ENCODE measurements around the gene CTXND1. TPM values are rescaled to one million over a fixed set of nuclear protein-coding genes. Genes with fewer than 3 reads are reported as not detected.

The CTXND1 gene
- total and polyA plus RNA-seq, 2 of the 13 experiments (the other 11 are each of a cell fraction or from before 2014, with no cell fraction given): 1.2 to 2.1 TPM

DNA sequence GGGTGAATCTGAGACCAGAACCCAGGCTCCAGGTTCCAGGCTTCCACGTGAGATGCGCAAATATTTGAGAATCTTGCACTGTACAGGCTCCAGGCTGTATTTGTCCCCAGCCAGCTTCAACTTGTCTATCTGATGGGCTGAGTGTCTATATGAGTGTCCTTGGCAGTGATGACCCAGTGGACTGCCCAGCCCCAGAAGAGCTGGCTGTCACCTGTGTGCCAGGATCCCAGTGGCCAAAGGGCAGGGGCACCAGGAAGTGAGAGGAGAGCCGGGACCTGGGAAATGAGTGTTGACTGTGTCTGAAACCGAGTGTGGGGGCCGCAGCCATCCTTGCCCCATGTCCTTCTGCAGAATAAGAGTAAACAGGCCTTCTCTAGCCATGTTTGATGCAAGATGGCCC lies 88.8 kb downstream of the CTXND1 start (continued):
- no peak for TF ChIP-seq SP2 (CRISPR knock-in tag; IDR thresholded peaks at IDR 0.05)
- TF ChIP-seq, protein P1, sequence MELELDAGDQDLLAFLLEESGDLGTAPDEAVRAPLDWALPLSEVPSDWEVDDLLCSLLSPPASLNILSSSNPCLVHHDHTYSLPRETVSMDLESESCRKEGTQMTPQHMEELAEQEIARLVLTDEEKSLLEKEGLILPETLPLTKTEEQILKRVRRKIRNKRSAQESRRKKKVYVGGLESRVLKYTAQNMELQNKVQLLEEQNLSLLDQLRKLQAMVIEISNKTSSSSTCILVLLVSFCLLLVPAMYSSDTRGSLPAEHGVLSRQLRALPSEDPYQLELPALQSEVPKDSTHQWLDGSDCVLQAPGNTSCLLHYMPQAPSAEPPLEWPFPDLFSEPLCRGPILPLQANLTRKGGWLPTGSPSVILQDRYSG (CRISPR knock-in tag; IDR thresholded peaks at IDR 0.05): no peak
- no peak for TF ChIP-seq HNRNPH1 (optimal IDR thresholded peaks at IDR 0.05; ENCODE audit: low read depth, low read length)
- TF ChIP-seq RARA (CRISPR knock-in tag; IDR thresholded peaks at IDR 0.05): peak; percentile 57
- TF ChIP-seq CREB1 (IDR thresholded peaks at IDR 0.05): no peak
- TF ChIP-seq CREB1 (CRISPR knock-in tag; IDR thresholded peaks at IDR 0.05): no peak
- no peak for TF ChIP-seq ZNF138 (CRISPR knock-in tag; IDR thresholded peaks at IDR 0.05; ENCODE audit: low read depth)
- no peak for TF ChIP-seq ARNT2 (CRISPR knock-in tag; IDR thresholded peaks at IDR 0.05; ENCODE audit: low read depth)
- TF ChIP-seq, protein P2, sequence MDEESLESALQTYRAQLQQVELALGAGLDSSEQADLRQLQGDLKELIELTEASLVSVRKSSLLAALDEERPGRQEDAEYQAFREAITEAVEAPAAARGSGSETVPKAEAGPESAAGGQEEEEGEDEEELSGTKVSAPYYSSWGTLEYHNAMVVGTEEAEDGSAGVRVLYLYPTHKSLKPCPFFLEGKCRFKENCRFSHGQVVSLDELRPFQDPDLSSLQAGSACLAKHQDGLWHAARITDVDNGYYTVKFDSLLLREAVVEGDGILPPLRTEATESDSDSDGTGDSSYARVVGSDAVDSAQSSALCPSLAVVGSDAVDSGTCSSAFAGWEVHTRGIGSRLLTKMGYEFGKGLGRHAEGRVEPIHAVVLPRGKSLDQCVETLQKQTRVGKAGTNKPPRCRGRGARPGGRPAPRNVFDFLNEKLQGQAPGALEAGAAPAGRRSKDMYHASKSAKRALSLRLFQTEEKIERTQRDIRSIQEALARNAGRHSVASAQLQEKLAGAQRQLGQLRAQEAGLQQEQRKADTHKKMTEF (CRISPR knock-in tag; IDR thresholded peaks at IDR 0.05): no peak
- TF ChIP-seq, protein P3, sequence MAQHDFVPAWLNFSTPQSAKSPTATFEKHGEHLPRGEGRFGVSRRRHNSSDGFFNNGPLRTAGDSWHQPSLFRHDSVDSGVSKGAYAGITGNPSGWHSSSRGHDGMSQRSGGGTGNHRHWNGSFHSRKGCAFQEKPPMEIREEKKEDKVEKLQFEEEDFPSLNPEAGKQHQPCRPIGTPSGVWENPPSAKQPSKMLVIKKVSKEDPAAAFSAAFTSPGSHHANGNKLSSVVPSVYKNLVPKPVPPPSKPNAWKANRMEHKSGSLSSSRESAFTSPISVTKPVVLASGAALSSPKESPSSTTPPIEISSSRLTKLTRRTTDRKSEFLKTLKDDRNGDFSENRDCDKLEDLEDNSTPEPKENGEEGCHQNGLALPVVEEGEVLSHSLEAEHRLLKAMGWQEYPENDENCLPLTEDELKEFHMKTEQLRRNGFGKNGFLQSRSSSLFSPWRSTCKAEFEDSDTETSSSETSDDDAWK (CRISPR knock-in tag; IDR thresholded peaks at IDR 0.05): no peak
- TF ChIP-seq, protein P4, sequence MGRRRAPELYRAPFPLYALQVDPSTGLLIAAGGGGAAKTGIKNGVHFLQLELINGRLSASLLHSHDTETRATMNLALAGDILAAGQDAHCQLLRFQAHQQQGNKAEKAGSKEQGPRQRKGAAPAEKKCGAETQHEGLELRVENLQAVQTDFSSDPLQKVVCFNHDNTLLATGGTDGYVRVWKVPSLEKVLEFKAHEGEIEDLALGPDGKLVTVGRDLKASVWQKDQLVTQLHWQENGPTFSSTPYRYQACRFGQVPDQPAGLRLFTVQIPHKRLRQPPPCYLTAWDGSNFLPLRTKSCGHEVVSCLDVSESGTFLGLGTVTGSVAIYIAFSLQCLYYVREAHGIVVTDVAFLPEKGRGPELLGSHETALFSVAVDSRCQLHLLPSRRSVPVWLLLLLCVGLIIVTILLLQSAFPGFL (CRISPR knock-in tag; IDR thresholded peaks at IDR 0.05): no peak
- 0 out of 2 replicates have a peak, but pooled peaks have one; percentile 38 for TF ChIP-seq NCOA2 (CRISPR knock-in tag; IDR thresholded peaks at IDR 0.05)
- TF ChIP-seq ZNF260 (CRISPR knock-in tag; IDR thresholded peaks at IDR 0.05; ENCODE audit: borderline replicate concordance, low read depth): no peak
- TF ChIP-seq NFE2 (CRISPR knock-in tag; IDR thresholded peaks at IDR 0.05): no peak
- TF ChIP-seq, protein P5, sequence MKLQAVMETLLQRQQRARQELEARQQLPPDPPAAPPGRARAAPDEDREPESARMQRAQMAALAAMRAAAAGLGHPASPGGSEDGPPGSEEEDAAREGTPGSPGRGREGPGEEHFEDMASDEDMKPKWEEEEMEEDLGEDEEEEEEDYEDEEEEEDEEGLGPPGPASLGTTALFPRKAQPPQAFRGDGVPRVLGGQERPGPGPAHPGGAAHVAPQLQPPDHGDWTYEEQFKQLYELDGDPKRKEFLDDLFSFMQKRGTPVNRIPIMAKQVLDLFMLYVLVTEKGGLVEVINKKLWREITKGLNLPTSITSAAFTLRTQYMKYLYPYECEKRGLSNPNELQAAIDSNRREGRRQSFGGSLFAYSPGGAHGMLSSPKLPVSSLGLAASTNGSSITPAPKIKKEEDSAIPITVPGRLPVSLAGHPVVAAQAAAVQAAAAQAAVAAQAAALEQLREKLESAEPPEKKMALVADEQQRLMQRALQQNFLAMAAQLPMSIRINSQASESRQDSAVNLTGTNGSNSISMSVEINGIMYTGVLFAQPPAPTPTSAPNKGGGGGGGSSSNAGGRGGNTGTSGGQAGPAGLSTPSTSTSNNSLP (IDR thresholded peaks at IDR 0.05; ENCODE audit: low read depth, low read length): no peak
- peak; percentile 54 for TF ChIP-seq SALL1 (CRISPR knock-in tag; IDR thresholded peaks at IDR 0.05)
- TF ChIP-seq TEAD3 (CRISPR knock-in tag; optimal IDR thresholded peaks at IDR 0.05; ENCODE audit: borderline replicate concordance): peak; percentile 35
- no peak for TF ChIP-seq NFIB (CRISPR knock-in tag; IDR thresholded peaks at IDR 0.05; ENCODE audit: borderline replicate concordance)
- TF ChIP-seq, protein P6, sequence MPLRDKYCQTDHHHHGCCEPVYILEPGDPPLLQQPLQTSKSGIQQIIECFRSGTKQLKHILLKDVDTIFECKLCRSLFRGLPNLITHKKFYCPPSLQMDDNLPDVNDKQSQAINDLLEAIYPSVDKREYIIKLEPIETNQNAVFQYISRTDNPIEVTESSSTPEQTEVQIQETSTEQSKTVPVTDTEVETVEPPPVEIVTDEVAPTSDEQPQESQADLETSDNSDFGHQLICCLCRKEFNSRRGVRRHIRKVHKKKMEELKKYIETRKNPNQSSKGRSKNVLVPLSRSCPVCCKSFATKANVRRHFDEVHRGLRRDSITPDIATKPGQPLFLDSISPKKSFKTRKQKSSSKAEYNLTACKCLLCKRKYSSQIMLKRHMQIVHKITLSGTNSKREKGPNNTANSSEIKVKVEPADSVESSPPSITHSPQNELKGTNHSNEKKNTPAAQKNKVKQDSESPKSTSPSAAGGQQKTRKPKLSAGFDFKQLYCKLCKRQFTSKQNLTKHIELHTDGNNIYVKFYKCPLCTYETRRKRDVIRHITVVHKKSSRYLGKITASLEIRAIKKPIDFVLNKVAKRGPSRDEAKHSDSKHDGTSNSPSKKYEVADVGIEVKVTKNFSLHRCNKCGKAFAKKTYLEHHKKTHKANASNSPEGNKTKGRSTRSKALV (CRISPR knock-in tag; IDR thresholded peaks at IDR 0.05): no peak
- no peak for TF ChIP-seq ZNF644 (CRISPR knock-in tag; IDR thresholded peaks at IDR 0.05; ENCODE audit: low read depth)
- TF ChIP-seq, protein P7, sequence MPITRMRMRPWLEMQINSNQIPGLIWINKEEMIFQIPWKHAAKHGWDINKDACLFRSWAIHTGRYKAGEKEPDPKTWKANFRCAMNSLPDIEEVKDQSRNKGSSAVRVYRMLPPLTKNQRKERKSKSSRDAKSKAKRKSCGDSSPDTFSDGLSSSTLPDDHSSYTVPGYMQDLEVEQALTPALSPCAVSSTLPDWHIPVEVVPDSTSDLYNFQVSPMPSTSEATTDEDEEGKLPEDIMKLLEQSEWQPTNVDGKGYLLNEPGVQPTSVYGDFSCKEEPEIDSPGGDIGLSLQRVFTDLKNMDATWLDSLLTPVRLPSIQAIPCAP (CRISPR knock-in tag; IDR thresholded peaks at IDR 0.05; ENCODE audit: low read depth): no peak
- 0 out of 2 replicates have a peak, but pooled peaks have one; percentile 17 for TF ChIP-seq POGZ (CRISPR knock-in tag; IDR thresholded peaks at IDR 0.05)

Data from HepG2 (cell line).